OCI-LY1 (cell line): Measurements from ENCODE around the gene ABHD6.

Source experiments
- CTCF ChIP-seq: fragments of 200-600 bp; sonication (generic), shearing (Covaris generic); IDR thresholded peaks from 2 replicates; pipeline ENCODE4 v1.5.1; 2017; ENCODE audit warnings: mild to moderate bottlenecking, antibody characterized with exemption, low read length, moderate library complexity, mixed read lengths
- EZH2 ChIP-seq: fragments of 200-600 bp; sonication (generic), shearing (Covaris generic); IDR thresholded peaks from 2 replicates; pipeline ENCODE4 v1.8.0; 2017; ENCODE audit warnings: borderline replicate concordance, mixed run types, mild to moderate bottlenecking, antibody characterized with exemption, low read length, moderate library complexity, mixed read lengths

- no peak for TF ChIP-seq EZH2
- no peak for TF ChIP-seq CTCF
Observed at GRCh38 chr3:58204720-58205119, 32.9 kb upstream of the ABHD6 start.
